HG03039 (cell line): ENCODE results near the gene DIP2C.
"Not testable (repeated sequence)": the region's sequence is repeated elsewhere in the genome, so short reads cannot be mapped to it uniquely, and the experiment has no call there.

Source experiments
- ATAC-seq: cut with Tn5 transposase; IDR thresholded peaks from one replicate; pipeline ENCODE4 v1.9.1; 2021; ENCODE audit warnings: mild to moderate bottlenecking, moderate library complexity; ENCODE audit not compliant: unreplicated experiment

The DIP2C gene

DNA sequence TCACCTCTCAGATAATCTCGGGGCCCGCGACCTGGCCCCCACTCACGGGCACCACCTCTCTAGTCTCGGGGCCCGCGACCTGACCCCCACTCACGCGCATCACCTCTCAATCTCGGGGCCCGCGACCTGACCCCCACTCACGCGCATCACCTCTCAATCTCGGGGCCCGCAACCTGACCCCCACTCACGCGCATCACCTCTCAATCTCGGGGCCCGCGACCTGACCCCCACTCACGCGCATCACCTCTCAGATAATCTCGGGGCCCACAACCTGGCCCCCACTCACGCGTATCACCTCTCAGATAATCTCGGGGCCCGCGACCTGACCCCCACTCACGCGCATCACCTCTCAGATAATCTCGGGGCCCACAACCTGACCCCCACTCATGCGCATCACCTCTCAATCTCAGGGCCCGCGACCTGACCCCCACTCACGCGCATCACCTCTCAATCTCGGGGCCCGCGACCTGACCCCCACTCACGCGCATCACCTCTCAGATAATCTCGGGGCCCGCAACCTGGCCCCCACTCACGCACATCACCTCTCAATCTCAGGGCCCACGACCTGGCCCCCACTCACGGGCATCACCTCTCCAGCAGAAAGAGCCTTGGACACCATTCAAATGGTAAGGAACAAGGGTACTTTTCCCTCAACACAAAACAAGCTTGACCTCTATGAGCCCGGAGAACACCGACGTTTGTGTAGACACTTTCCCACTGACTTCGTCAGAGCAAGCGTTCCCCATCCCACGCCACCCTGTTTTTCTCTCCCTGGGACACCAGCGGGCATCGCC, 104.8 kb downstream of the DIP2C start:
- not testable (repeated sequence) for ATAC-seq

DNA sequence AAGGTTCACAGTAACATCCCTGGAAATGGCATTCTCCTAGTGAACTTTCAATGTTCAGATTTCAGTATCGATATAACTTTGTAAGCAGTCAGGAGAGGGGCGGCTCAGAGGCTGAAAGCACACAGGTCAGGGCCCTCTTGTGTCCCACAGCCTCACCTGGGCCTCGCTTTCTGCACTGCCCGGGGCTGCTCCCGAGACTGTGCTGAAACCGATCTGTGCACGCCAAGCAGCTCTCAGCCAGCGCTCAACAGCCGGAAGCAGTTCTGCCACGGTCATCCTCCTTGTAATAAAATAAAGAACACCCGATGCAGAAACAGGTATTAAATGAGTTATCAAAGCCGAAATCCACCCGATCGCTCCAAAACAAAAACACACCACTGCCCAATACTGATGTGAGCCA, 106.0 kb downstream of the DIP2C start:
- no peak for ATAC-seq

DNA sequence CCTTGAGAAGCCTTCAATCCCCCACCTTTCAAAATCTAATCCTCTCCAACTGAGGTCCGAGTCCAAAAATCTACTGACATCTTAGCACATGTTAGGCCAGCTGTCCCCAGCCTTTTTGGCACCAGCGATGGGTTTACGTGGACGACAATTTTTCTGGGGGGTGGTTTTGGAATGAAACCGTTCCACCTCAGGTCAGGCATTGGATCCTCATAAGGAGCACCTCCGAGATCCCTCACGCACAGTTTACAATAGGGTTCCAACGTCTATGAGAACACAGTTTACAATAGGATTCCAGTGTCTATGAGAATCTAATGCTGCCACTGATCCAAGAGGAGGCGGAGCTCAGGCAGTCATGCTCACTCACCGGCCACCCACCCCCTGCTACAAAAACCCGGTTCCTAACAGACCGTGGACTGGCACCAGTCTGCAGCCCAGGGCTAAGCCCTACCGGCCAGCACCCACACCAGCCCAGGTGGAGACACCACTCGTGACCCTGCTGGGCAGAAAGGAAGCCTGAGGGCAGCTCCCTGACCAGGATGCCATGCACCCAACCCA, 107.6 kb downstream of the DIP2C start:
- no peak for ATAC-seq

DNA sequence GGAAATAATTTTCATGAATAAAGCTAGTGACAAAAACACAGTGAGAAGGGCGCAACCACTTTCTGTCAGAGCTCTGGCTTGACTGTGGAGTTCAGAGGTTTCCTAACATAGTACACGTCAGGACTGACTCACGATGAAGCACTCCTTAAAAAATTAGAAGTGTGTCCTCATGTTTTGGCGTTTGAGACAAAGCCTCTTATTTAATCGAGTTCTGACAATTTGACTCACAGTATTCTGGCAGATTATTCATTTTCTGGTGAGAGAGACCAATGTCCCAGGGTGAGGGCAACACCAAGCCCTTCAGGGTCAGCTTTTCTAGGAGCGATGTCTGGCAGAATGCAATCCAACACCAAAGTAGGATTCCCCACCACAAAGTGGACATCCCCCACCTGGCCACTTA, 108.7 kb downstream of the DIP2C start:
- ATAC-seq, result no peak

DNA sequence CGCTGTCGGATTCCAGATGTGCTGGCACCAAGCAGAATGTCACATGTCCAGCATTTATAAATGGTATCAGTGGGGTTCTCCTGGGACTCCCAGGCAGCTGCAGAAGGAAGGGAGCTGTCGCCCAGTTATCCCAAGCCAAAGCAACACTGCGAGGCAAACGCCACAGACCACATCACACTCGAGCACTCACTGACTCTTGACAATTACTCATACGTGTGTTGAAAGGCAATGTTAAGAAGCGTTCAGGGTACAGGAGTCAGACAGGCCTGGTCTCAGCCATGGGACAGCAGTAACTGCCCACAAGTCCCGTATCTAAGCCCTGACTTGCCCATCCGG, 113.4 kb downstream of the DIP2C start:
- no peak for ATAC-seq

DNA sequence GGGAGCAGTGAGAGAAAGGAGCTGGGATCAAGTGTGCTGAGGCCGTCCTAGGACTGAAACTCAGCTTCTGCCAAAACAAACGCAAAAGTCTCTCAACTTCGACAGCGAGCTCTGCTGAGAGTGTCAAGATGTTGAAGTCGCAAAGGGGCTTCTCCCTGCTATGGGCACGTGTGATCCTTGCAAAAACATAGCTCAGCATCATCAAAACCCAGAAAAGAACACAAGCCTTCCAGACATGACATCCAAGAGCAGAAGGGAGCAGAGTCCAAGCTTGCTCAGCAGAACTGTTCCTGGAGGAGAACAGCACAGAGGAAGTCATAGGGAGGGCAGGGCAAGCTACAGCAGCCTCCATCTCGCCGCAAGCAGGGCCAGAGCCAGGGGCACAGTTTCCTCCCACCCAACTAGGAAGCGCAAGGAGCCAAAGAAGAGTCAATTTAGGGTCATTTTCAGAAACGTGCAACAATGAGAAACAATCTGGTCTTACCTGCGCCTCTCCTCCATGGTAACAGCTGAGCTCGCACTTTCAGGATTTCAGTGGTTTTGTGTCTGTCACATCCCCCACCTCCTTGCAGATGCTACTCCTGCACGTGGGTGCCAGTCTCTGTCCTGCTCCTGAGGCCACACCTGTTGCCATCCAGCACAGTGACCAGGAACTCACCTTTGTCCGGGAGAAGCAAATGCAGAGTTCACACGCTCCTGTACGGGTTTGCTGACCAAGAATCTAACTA, 113.9 kb downstream of the DIP2C start:
- no peak for ATAC-seq

DNA sequence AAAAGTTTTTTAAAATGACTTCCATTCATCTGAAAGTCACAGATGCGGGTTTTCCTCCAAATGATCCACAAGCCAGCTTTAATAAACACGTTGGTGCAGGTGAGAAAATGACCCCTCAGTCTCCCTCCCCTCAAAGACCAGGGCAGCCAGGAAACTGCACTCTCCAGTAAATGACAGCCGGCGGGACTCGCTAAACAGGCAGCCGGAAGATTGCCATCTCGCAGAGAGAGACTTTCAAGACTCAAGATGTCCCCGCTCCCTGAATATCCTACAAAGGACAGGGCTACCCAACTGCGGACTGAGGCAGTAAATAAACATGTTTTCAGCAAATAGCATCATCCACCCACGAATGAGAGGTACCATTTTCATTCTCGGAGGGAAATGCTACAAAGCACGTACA, 116.8 kb downstream of the DIP2C start:
- ATAC-seq, result no peak

DNA sequence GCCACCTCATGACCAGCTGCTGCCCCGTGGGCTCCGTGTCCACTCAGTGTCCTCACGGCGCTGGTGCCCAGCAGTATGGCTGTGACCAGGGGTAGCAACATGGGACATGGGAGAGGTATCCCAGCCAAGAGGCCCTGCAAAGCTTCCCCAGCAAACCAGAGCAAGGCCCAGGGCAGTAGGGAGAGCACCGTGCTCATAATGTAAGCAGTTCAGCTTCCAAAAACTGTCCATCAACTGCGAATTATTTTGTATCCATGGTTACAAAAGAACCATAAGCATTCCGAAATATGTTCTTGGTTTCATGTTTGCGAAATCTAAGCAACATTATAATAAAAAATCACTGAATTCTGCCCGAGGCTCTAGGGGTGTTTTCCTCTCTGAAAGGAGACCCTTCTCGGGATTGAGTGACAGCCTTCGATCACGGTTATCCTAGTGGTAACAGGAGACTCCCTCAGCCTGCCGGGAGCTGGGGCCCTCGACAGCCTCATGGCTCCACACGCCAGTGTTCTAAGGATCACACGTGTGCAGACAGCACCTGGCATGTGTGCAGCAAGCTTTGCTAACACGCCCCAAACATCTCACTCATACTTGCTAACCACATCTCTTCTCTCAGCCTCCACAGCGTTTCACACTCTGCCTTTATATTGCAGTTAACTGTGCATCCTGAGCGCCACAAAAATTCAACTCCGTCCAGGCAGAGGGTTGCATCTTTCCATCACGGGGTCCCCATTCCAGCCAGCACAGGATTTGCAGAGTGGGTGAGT, 117.6 kb downstream of the DIP2C start:
- no peak for ATAC-seq

DNA sequence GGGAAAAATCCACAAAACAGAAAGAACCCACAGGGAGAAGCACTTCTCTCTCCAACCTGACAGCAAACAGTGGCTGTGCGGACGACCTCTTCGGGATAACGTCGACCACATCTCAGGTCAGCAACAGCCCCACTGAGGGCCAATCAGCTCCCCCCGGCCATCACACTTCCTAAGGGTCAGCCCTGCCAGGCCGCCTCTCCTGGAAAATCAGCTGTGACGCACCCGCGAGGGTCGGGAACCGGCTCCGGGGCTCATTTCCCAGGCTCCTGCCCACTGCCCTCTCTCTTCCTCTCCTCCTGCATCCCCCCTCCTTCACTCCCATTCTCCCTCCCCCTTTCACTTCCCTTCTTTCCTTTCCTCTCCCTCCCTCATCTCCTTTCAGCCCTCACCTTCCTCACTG, 118.3 kb downstream of the DIP2C start:
- ATAC-seq, result no peak

DNA sequence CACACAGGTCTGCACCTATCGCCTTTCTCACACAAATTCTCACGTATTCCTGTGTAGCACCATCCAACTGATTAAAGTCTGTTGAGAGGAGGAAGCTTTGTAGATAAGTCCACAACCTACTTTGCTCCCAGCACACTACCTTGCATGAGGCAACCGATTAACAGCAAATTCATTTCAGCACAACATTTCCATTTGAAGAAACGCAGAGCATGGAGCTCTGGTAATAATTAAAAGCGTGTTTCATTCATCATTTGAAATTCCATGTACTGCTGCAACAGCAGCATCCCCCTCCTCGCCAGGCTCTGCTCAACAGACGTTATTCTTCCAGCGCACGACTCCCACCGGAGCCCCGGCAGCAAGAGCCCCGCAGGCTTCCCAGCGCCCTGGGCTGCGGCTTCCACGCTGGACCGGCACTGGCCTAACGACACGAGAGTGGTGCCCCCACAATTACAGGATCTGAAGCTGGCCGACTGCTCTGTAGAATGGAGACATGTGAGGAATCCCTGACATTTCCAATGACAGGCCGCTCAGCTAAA, 118.8 kb downstream of the DIP2C start:
- no peak for ATAC-seq

DNA sequence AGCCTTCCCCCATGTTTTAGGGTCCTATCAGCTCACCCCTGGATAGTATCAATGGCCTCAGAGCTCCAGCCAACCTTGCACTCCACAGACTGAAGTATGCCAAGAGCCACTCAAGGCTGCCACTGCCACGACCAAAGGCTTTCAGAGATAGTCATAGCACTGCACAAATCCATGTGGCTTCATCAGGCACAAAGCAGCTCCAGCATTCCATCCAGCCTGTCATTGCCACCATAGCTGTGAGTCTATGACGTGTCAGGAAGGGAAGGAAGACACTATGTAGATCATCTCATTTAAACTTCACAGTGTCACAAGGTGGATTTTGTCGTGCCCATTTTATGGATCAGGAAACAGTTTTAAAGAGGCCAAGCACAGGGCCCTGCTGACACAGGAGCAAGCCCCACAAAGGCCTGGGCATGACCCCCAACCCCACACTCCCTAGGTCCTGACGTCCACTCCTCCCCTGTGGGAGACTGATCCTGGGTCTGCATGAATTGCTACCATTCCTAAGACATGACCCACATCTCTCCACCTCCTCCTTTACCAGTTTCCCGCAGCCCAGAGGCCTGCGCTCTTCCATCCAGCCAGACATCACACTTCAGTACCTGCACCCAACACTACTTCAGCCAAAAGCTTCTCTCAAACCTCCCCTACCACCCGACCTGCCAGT, 119.4 kb downstream of the DIP2C start:
- ATAC-seq, result no peak

DNA sequence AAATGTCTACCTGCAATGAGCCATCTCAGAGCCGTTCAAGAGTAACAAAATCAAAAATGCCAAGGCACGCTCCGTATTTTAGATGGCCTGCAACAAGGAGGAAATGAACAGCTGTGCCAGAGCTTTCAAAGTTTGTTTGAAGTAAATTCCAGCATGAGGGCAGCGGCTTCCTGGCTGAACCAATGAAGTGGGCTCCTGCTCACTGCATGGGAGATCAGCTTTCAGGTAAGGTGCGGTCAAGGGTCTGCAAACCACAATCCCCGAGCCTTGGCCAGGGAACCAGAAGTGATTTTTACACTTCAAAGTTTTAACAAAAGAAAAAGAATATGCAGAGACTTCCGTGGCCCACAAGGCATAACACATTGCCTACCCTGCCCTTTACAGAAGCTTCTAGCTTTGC, 120.6 kb downstream of the DIP2C start:
- ATAC-seq, result no peak

DNA sequence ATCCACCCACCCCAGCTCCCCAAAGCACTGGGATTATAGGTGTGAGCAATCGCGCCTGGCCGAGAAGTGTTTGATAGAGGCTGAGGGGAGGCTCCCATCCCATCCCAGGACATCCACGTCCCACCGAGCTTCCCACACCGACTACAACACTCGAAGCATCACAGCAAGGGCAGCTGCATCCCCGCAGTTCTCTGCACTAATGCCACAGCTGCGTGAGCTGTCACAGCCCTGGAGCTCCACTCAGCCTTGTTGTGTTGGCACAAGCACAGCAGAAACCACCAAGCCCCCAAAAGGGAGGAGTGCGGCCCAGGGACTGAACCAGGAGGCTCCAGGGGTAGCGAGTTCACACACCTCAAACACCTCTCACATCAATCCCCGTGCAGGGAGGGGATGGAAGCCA, 121.6 kb downstream of the DIP2C start:
- no peak for ATAC-seq

DNA sequence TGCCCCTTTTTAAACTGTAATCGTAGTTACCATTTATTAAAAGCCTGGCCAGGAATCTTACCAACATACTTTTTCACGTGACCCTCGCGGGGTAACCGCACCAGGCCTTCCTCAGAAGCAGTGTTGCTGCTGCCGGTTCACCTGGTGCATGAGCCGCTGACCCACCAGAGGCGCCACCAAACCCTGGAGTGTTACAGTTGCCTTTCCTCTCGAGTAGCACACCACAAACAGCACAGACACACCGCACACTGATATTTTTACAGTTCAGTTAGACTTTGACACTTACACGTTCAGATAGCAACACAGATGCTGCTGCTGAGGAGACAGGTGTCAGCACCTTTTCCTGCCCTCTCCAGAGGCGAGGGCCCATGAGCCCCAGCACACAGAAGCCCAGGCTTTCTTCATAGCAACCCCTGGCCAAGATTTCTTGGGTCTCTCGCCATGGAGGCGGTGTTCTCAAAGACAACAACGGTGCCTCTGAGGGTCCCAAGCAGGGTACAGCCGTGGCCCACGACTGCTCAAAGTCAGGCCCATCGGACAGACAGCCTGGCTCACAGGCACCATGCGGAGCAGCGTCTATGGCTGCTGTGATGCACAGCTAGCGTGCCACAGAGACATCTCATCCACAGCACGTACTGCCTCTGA, 123.1 kb downstream of the DIP2C start:
- no peak for ATAC-seq

DNA sequence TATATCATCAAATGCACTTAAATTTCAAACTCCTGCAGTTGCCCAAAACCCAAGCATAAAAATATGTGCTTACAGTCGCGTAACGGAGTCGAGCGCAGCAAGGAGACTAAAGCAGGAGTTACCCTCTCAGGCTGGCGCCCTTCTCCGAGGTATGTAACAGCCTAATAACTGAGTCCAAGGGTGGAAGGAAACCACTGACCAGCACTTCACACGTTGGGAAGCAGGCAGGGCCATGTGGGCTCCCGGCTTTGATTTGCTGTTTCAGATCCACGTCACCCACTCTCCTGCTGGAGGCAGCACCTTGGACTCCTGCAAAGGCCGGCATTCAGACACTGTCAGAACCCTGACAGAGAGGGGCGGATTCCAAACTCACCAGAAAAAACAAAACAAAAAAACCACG, 123.8 kb downstream of the DIP2C start:
- ATAC-seq, result no peak

DNA sequence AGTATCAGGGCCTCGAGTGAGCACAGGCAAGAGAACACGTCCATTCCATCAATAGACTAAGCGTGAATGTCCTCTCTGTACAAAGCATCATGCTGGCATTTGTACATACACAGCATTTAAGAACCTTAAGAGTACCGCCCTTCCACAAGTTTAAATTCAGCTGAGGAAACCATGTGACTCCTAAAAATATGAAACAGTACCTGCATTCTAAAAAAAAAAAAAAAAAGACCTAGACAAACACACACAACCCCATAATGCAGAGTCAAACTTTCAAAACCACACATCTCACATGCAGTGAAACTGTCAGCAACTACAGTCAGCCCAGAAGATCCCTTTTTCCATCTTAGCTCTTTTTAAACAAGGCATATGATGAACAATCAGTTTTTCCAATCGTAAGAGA, 124.3 kb downstream of the DIP2C start:
- ATAC-seq, result no peak

DNA sequence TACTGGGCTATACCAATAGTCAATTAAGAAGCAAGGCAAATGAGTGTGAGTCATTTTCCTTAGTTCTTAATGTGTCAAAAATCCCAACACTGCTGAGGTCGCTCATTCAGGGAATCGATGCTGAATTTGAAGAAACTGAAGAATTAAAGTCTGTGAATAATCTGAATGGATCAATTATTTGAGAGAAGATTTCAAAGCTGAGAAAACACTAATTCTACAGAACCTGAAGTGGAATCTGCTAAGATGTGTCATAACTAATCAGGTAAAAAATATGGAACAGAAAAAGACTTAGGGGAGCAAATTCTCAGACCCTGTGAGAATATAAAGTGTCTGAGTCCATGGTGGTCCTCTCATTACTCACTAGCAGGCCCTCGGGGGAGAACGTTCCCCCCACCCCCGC, 125.6 kb downstream of the DIP2C start:
- no peak for ATAC-seq

DNA sequence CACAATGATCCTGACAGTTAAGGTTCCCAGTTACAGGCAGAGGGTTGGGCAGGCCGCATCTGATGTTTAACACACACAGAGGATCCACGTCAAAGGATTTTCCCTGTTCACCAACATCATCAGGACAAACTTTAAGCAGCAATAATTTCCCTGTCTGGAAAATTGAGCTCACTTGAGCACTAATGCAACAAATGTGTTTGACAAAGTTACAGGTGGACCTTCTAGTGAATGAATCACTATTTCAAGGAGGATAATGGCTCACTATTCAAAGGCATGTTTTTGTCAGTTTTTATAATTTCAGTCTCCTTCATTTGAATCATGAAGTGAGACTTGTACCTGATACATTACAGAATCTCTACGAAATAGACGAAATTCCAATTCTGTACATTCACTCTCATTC, 127.3 kb downstream of the DIP2C start:
- no peak for ATAC-seq

DNA sequence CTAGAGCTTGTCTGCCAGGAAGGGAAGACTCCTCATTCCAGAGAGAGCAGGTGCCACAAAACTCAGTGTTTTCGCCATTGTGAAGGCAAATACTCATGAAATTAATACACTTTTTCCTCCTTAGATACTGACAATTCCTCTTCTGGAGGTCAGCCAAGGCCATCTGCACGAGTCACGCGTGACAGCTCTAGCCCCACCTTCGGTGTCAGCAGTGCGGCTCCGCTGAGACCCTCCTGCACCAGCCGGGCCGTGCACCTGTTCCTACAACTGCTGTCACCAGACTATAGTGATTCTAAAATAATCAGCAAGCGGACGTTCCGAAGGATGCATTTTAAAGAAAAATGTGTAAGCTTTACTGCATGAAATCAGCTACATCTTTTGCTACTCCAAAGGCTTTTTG, 127.7 kb downstream of the DIP2C start:
- ATAC-seq, result no peak

DNA sequence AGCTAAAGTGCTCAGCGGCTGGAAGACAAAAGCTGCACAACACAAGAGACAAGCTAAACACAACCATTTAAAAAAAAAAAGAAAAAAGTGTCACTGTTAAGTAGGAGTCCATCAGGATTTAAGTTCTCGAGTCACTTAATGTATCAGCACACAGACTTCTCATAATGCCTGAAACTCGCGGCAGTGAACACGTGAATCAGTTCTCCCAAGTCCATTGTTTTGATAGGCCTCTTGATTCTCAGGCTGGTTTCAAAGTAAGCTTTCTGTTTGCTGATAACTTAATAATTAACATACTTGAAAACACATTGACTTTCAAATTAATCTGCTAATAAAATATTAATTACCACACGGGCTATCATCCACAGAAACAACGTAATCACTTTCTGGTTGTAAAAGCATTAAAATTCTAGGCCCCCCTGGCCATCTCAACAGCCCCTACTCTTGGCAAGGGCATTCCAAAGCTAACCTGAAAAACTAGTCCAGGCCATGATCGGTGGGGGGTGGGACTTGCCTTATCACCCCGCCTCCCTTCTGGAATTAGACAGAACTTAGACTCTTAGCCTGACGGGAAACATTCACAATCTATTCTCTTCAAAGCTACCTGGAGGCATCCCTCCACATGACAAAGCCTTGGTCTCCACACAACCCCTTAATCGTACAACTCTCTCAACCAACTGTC, 129.0 kb downstream of the DIP2C start:
- no peak for ATAC-seq
